ENCODE data around the gene FMO2. TPM values are rescaled to one million over a fixed set of nuclear protein-coding genes. Genes with fewer than 3 reads are reported as not detected.

FMO2 gene
- total and polyA plus RNA-seq, 10 donors = 0.26 to 4.6 (median 1.2) TPM; not detected in 1

DNA sequence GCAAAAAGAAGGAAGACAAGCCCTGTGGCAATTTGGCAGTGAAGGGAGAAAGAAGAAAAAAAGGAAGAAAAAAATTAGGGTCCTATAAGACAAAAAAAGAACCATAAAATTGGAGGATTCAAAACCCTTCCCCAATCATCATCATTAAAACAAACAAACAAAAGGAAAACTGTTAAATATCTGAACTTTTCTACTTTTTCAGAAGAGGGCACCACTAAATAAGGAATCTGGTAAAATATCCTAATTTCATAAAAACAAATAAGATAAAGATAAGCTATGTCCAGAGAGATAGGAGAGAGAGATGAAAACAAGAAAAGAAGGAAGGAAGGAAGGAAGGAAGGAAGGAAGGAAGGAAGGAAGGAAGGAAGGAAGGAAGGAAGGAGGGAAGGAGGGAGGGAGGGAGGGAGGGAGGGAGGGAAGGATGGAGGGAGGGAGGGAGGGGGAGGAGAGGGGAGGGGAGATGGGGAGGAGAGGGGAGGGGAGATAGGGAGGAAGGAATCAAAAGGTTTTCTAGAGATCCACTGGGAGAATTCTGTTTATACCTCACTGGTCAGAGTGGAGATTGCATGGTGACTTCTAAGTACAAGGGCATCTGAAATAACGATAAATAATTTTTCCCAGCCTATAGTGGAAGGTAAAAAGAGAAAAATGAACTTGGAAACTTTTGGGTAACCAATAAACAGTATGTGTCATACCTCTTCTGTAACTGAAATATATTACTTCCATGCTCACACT lies 10.4 kb upstream of the FMO2 start:
- no peaks in the 10 kb centered on the region for H3K4me1 ChIP-seq
- DNase-seq = no peak
- no peak overlapping the region for H3K4me3 ChIP-seq
- intact Hi-C loops (cut with DNase I; ENCODE audit: low total_unique reads) = no loop called here
- H3K9me3 ChIP-seq = no peaks in the 10 kb centered on the region
- H3K27ac ChIP-seq = no peak overlapping the region
- 83 to 93% (median 87%) methylated on average over 1 of the region's 1 CpG for WGBS, 5 donors
- TF ChIP-seq, protein P1, sequence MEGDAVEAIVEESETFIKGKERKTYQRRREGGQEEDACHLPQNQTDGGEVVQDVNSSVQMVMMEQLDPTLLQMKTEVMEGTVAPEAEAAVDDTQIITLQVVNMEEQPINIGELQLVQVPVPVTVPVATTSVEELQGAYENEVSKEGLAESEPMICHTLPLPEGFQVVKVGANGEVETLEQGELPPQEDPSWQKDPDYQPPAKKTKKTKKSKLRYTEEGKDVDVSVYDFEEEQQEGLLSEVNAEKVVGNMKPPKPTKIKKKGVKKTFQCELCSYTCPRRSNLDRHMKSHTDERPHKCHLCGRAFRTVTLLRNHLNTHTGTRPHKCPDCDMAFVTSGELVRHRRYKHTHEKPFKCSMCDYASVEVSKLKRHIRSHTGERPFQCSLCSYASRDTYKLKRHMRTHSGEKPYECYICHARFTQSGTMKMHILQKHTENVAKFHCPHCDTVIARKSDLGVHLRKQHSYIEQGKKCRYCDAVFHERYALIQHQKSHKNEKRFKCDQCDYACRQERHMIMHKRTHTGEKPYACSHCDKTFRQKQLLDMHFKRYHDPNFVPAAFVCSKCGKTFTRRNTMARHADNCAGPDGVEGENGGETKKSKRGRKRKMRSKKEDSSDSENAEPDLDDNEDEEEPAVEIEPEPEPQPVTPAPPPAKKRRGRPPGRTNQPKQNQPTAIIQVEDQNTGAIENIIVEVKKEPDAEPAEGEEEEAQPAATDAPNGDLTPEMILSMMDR (IDR thresholded peaks at IDR 0.05 in 8 of 11, conservative IDR thresholded peaks at IDR 0.05 in 3 of 11) = no peak
- no peak for TF ChIP-seq POLR2AphosphoS5 (IDR thresholded peaks at IDR 0.05)
- no peak for TF ChIP-seq POLR2A (IDR thresholded peaks at IDR 0.05)
- H3K36me3 ChIP-seq = no peaks in the 10 kb centered on the region
- peaks cover 0 to 7% (median 0%) of the 10 kb centered on the region in 7 donors for H3K27me3 ChIP-seq (replicated peaks in 1 of 7)

DNA sequence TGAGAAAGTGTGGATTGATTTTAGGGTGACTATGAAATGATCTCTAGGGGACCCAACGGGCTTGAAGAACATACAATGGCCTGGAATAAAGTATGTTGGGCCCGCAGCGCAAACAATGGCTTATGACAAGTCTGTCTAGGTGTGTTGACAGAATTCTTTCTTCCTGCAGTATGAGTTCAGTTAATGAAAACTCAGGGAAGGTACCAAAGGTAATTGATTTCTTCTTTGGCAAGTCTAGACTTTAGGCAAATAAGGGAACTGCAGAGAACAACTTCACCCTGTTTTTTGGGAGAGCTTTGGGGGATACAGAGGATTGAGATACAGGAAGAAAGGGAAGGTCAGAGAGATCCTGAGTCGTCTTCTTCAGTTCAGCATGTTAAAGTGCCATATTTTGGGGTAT lies 7.8 kb upstream of the FMO2 start:
- 77 to 88% (median 82%) methylated on average over 4 of the region's 4 CpGs for WGBS, 5 donors
- peaks cover 0 to 7% (median 0%) of the 10 kb centered on the region in 7 donors for H3K27me3 ChIP-seq (replicated peaks in 1 of 7)
- no peaks in the 10 kb centered on the region for H3K36me3 ChIP-seq
- intact Hi-C loops (cut with DNase I; ENCODE audit: low total_unique reads) = no loop called here
- TF ChIP-seq POLR2A (IDR thresholded peaks at IDR 0.05) = no peak
- TF ChIP-seq, protein P1 (IDR thresholded peaks at IDR 0.05 in 8 of 11, conservative IDR thresholded peaks at IDR 0.05 in 3 of 11) = no peak
- no peak for TF ChIP-seq POLR2AphosphoS5 (IDR thresholded peaks at IDR 0.05)
- no peaks in the 10 kb centered on the region for H3K4me1 ChIP-seq
- no peak overlapping the region for H3K27ac ChIP-seq
- H3K9me3 ChIP-seq = no peaks in the 10 kb centered on the region
- no peak for DNase-seq
- H3K4me3 ChIP-seq = no peak overlapping the region

DNA sequence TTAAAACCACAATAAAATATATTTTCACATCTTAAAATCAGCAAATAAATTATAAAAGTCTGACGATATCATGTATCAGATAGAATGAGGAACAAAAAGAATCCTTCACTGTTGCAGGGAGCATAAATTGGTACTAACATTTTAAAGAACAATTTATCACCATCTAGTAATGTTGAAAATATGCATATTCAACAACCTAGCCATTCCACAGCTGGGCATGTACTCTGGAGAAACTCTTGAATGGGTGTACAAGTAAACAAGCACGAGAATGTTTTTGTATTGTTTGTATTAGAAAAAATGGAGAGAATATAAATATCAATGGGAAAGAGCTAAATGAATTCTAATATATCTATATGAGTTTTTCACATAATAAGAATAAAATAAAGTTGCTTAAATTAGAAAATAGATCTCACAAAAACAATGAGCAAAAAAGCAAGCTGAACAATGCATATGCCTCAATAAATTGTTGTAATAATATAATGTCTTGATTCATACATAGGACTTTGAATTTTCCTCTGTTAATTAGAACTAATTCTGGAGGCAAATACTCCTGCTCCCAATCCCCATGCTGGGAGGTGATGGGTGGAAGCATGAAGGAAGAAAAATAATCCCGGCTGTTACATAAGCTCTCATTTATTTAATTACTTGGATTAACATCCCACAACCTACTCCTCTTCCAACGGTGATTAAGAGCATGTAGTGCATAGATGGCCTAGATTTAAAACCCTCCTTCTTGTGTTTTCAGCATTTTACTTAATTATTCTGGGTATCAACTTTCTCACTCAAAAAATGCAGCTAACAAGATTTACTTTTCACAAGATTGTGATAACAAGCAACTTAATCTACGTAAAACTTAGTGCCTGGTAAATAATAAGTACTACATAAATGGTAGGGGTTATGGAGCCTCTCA lies 5.5 kb upstream of the FMO2 start:
- Histone ChIP-seq H3K4me3 (no peak overlapping the region), H3K9me3 (no peaks in the 10 kb centered on the region), H3K4me1 (no peaks in the 10 kb centered on the region), H3K36me3 (no peaks in the 10 kb centered on the region), H3K27me3 (replicated peaks in 1 of 7) (peaks cover 0 to 7% (median 0%) of the 10 kb centered on the region in 7 donors), H3K27ac (no peak overlapping the region)
- intact Hi-C loops (cut with DNase I; ENCODE audit: low total_unique reads) = no loop called here
- TF ChIP-seq POLR2AphosphoS5 (IDR thresholded peaks at IDR 0.05) (no peak), POLR2A (IDR thresholded peaks at IDR 0.05) (no peak)
- TF ChIP-seq, protein P1 (IDR thresholded peaks at IDR 0.05 in 8 of 11, conservative IDR thresholded peaks at IDR 0.05 in 3 of 11) = no peak
- no peak for DNase-seq
- WGBS, 5 donors = 63 to 92% (median 83%) methylated on average over 5 of the region's 5 CpGs

DNA sequence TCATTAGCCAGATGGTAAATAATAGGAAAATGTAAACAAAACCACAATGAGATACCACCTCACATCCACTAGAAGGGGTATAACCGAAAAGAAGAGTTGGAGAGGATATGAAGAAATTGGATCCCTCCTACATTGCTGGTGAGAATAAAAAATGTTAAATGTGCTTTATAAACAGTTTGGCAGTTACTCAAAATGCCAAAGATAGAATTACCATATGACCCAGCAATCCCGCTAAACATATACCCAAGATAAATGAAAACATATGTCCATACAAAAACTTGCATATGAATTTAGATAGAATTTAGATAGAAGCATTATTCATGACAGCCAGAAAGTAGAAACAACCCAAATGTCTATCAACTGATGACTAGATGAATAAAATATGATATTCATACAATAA lies 4.4 kb upstream of the FMO2 start:
- Histone ChIP-seq H3K27me3 (replicated peaks in 1 of 7) (peaks cover 0 to 7% (median 0%) of the 10 kb centered on the region in 7 donors), H3K4me1 (no peaks in the 10 kb centered on the region), H3K4me3 (no peak overlapping the region), H3K27ac (no peak overlapping the region), H3K36me3 (no peaks in the 10 kb centered on the region), H3K9me3 (no peaks in the 10 kb centered on the region)
- no peak for DNase-seq
- 82 to 93% (median 84%) methylated on average over 2 of the region's 2 CpGs for WGBS, 5 donors
- TF ChIP-seq, protein P1 (IDR thresholded peaks at IDR 0.05 in 8 of 11, conservative IDR thresholded peaks at IDR 0.05 in 3 of 11) = no peak
- TF ChIP-seq POLR2A (IDR thresholded peaks at IDR 0.05) (no peak), POLR2AphosphoS5 (IDR thresholded peaks at IDR 0.05) (no peak)
- intact Hi-C loops (cut with DNase I; ENCODE audit: low total_unique reads) = no loop called here

All from spleen (tissue), 11 donors.